Measurements from ENCODE around the gene CAPN12. TPM values are rescaled to one million over a fixed set of nuclear protein-coding genes. Genes with fewer than 3 reads are reported as not detected.

The CAPN12 gene
- total RNA-seq, 1 experiment from 2014 or later, result 43.9 TPM

- H3K9me3 ChIP-seq (ENCODE audit: insufficient read depth, low read depth), result no peaks in the 10 kb centered on the region
- H3K27me3 ChIP-seq (ENCODE audit: insufficient read depth, low read depth), result no peaks in the 10 kb centered on the region
- H2AFZ ChIP-seq, result no peak overlapping the region
- no peak for DNase-seq
- peaks cover 58% of the 10 kb centered on the region for H3F3A ChIP-seq (ENCODE audit: insufficient read depth, low read depth)
- no peak overlapping the region for H3K27ac ChIP-seq
- peaks cover 3% of the 10 kb centered on the region; the same call in 1 of the 2 replicates for H3K4me1 ChIP-seq (replicated peaks; ENCODE audit: insufficient read depth)
- TF ChIP-seq CTCF (conservative IDR thresholded peaks at IDR 0.05), result no peak
- no peak for TF ChIP-seq EZH2 (IDR thresholded peaks at IDR 0.05; ENCODE audit: low read depth)
- CTCF ChIA-PET, result no interaction called here
- intact Hi-C loops (cut with micrococcal nuclease; ENCODE audit: unreplicated experiment), result no loop called here
- POLR2A ChIA-PET (ENCODE audit: unreplicated experiment), result no interaction called here
- H3K36me3 ChIP-seq (ENCODE audit: low read depth), result peaks cover 52% of the 10 kb centered on the region
- no peak overlapping the region for H3K4me3 ChIP-seq
- H4K20me1 ChIP-seq (ENCODE audit: insufficient read depth), result peaks cover 27% of the 10 kb centered on the region
- BruUV-seq (replicated peaks), result no TSS peak
- H3K79me2 ChIP-seq (ENCODE audit: low read depth), result peaks cover 89% of the 10 kb centered on the region
- no peaks in the 10 kb centered on the region for H3K9me2 ChIP-seq (ENCODE audit: insufficient read depth)
- H3K4me2 ChIP-seq, result no peak overlapping the region
These were observed 43.3 kb downstream of the CAPN12 start for GRCh38 chr19:38700902-38701454.

GRCh38 chr19:38700350-38700901, 43.8 kb downstream of the CAPN12 start:
- no peak overlapping the region for H3K4me2 ChIP-seq
- H4K20me1 ChIP-seq (ENCODE audit: insufficient read depth), result peaks cover 27% of the 10 kb centered on the region
- H3K27me3 ChIP-seq (ENCODE audit: insufficient read depth, low read depth), result no peaks in the 10 kb centered on the region
- no peaks in the 10 kb centered on the region for H3K9me2 ChIP-seq (ENCODE audit: insufficient read depth)
- H3K9me3 ChIP-seq (ENCODE audit: insufficient read depth, low read depth), result no peaks in the 10 kb centered on the region
- intact Hi-C loops (cut with micrococcal nuclease; ENCODE audit: unreplicated experiment), result no loop called here
- TF ChIP-seq CTCF (conservative IDR thresholded peaks at IDR 0.05), result no peak
- TF ChIP-seq EZH2 (IDR thresholded peaks at IDR 0.05; ENCODE audit: low read depth), result no peak
- H3K27ac ChIP-seq, result no peak overlapping the region; the same call in 1 of the 2 replicates
- ChIA-PET POLR2A (ENCODE audit: unreplicated experiment) (no interaction called here), CTCF (interaction anchor here (0.5 to 0.6 kb wide), 2 partner anchors 14 to 59 kb away, joined by 4 to 5 read pairs; no protein-coding TSS in a partner anchor)
- H3K79me2 ChIP-seq (ENCODE audit: low read depth), result peaks cover 93% of the 10 kb centered on the region
- no peaks in the 10 kb centered on the region for H3K4me1 ChIP-seq (replicated peaks; ENCODE audit: insufficient read depth)
- BruUV-seq (replicated peaks), result no TSS peak
- H2AFZ ChIP-seq, result no peak overlapping the region
- peaks cover 57% of the 10 kb centered on the region for H3F3A ChIP-seq (ENCODE audit: insufficient read depth, low read depth)
- no peak for DNase-seq
- H3K36me3 ChIP-seq (ENCODE audit: low read depth), result peaks cover 49% of the 10 kb centered on the region
- H3K4me3 ChIP-seq, result no peak overlapping the region

GRCh38 chr19:38699647-38700349, 44.5 kb downstream of the CAPN12 start:
- no peak overlapping the region for H3K4me2 ChIP-seq
- no peaks in the 10 kb centered on the region for H3K9me2 ChIP-seq (ENCODE audit: insufficient read depth)
- intact Hi-C loops (cut with micrococcal nuclease; ENCODE audit: unreplicated experiment), result no loop called here
- BruUV-seq (replicated peaks), result no TSS peak
- H2AFZ ChIP-seq, result no peak overlapping the region
- ChIA-PET CTCF (interaction anchor here (0.5 to 0.6 kb wide), 2 partner anchors 13 to 58 kb away, joined by 4 to 5 read pairs; no protein-coding TSS in a partner anchor), POLR2A (ENCODE audit: unreplicated experiment) (interaction anchor here (0.6 kb wide), 1 partner anchor 16 kb away, joined by 4 read pairs; no protein-coding TSS in a partner anchor)
- H3K27me3 ChIP-seq (ENCODE audit: insufficient read depth, low read depth), result no peaks in the 10 kb centered on the region
- no peak for TF ChIP-seq CTCF (conservative IDR thresholded peaks at IDR 0.05)
- no peak for TF ChIP-seq EZH2 (IDR thresholded peaks at IDR 0.05; ENCODE audit: low read depth)
- H3F3A ChIP-seq (ENCODE audit: insufficient read depth, low read depth), result peaks cover 57% of the 10 kb centered on the region
- peaks cover 3% of the 10 kb centered on the region for H3K4me1 ChIP-seq (replicated peaks; ENCODE audit: insufficient read depth)
- no peak overlapping the region for H3K4me3 ChIP-seq
- H3K27ac ChIP-seq, result no peak overlapping the region; the same call in 1 of the 2 replicates
- peaks cover 27% of the 10 kb centered on the region for H4K20me1 ChIP-seq (ENCODE audit: insufficient read depth)
- no peak for DNase-seq
- H3K79me2 ChIP-seq (ENCODE audit: low read depth), result peaks cover 93% of the 10 kb centered on the region
- H3K9me3 ChIP-seq (ENCODE audit: insufficient read depth, low read depth), result no peaks in the 10 kb centered on the region
- peaks cover 51% of the 10 kb centered on the region for H3K36me3 ChIP-seq (ENCODE audit: low read depth)

Data from PC-9 (cell line).